HG03469 (cell line): ENCODE data around the gene CACNA1H.

Experiments used
- ATAC-seq: cut with Tn5 transposase; IDR thresholded peaks from one replicate; pipeline ENCODE4 v1.9.1; 2021; ENCODE audit warnings: mild to moderate bottlenecking, moderate library complexity, moderate number of reproducible peaks; ENCODE audit not compliant: unreplicated experiment

Gene CACNA1H

GRCh38 chr16:1171001-1171400 is 18.1 kb downstream of the CACNA1H start:
- ATAC-seq = no peak

GRCh38 chr16:1171854-1172428 is 19.0 kb downstream of the CACNA1H start:
- ATAC-seq = no peak

GRCh38 chr16:1172651-1173050 is 19.7 kb downstream of the CACNA1H start:
- ATAC-seq = no peak

- no peak for ATAC-seq
Measured at GRCh38 chr16:1173788-1174451, 21.0 kb downstream of the CACNA1H start.

GRCh38 chr16:1174477-1175357 is 21.8 kb downstream of the CACNA1H start:
- no peak for ATAC-seq

GRCh38 chr16:1175566-1176279 is 22.8 kb downstream of the CACNA1H start:
- ATAC-seq = no peak

GRCh38 chr16:1176280-1176897 is 23.5 kb downstream of the CACNA1H start:
- ATAC-seq = no peak

GRCh38 chr16:1177053-1177452 is 24.1 kb downstream of the CACNA1H start:
- ATAC-seq = no peak

GRCh38 chr16:1177750-1178149 is 24.8 kb downstream of the CACNA1H start:
- ATAC-seq = no peak

- no peak for ATAC-seq
Measured at GRCh38 chr16:1178295-1178910, 25.5 kb downstream of the CACNA1H start.

- ATAC-seq = no peak
Measured at GRCh38 chr16:1180549-1181403, 27.9 kb downstream of the CACNA1H start.

- no peak for ATAC-seq
Measured at GRCh38 chr16:1181404-1182315, 28.8 kb downstream of the CACNA1H start.

- ATAC-seq = no peak
Measured at GRCh38 chr16:1182316-1182671, 29.4 kb downstream of the CACNA1H start.

GRCh38 chr16:1182950-1183907 is 30.3 kb downstream of the CACNA1H start:
- no peak for ATAC-seq

GRCh38 chr16:1184156-1184868 is 31.4 kb downstream of the CACNA1H start:
- no peak for ATAC-seq

GRCh38 chr16:1184980-1185379 is 32.1 kb downstream of the CACNA1H start:
- no peak for ATAC-seq
